Fibroblast of mammary gland (primary cell): Measurements from ENCODE around the gene LRRC58.
"Not testable (repeated sequence)": the region's sequence is repeated elsewhere in the genome, so short reads cannot be mapped to it uniquely, and the experiment has no call there.

ENCODE experiments used
- DNase-seq: peaks from one replicate; pipeline ENCODE4 v3.0.0-alpha.2; 2010; ENCODE audit warnings: low read depth
- H3K4me3 ChIP-seq: 2 replicates; pipeline ENCODE4 v1.5.1; 2011; ENCODE audit warnings: low read depth, mild to moderate bottlenecking, low read length, moderate library complexity; ENCODE audit not compliant: control insufficient read depth
- CTCF ChIP-seq: conservative IDR thresholded peaks from 2 replicates; pipeline ENCODE4 v1.5.1; 2011; ENCODE audit warnings: low read depth, low read length, inconsistent platforms; ENCODE audit not compliant: control insufficient read depth, insufficient read depth

Gene LRRC58

GRCh38 chr3:120331076-120331475 is 18.1 kb downstream of the LRRC58 start:
- DNase-seq: peak; percentile 23
- no peak for TF ChIP-seq CTCF
- H3K4me3 ChIP-seq: no peak overlapping the region

- no peak overlapping the region for H3K4me3 ChIP-seq
- DNase-seq: no peak
- no peak for TF ChIP-seq CTCF
Measured at GRCh38 chr3:120326784-120327183, 22.4 kb downstream of the LRRC58 start.

DNA sequence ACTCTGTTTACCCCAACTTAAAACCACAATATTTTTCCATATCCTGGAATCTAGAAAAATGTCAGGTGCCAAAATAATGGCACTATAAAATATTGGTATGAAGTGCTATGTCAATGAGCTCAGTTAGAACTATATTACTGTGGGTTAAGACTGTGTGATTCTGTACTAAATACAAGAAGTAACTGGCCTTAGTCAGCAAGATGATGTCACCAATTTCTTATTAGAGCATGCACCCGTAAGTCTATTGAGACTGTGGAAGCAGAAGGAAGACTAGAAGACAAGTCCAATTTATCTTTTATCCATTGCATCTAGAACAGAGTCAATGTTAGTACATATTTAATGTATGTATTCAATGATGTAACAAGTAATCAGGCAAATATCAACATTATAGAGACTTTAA is 25.0 kb downstream of the LRRC58 start:
- no peak for TF ChIP-seq CTCF
- peak; percentile 51 for DNase-seq
- no peak overlapping the region for H3K4me3 ChIP-seq

GRCh38 chr3:120323761-120324160 is 25.4 kb downstream of the LRRC58 start:
- peak; percentile 38 for DNase-seq
- H3K4me3 ChIP-seq: not testable (repeated sequence)

GRCh38 chr3:120311863-120312794 is 37.0 kb downstream of the LRRC58 start:
- DNase-seq: no peak
- TF ChIP-seq CTCF: no peak

DNA sequence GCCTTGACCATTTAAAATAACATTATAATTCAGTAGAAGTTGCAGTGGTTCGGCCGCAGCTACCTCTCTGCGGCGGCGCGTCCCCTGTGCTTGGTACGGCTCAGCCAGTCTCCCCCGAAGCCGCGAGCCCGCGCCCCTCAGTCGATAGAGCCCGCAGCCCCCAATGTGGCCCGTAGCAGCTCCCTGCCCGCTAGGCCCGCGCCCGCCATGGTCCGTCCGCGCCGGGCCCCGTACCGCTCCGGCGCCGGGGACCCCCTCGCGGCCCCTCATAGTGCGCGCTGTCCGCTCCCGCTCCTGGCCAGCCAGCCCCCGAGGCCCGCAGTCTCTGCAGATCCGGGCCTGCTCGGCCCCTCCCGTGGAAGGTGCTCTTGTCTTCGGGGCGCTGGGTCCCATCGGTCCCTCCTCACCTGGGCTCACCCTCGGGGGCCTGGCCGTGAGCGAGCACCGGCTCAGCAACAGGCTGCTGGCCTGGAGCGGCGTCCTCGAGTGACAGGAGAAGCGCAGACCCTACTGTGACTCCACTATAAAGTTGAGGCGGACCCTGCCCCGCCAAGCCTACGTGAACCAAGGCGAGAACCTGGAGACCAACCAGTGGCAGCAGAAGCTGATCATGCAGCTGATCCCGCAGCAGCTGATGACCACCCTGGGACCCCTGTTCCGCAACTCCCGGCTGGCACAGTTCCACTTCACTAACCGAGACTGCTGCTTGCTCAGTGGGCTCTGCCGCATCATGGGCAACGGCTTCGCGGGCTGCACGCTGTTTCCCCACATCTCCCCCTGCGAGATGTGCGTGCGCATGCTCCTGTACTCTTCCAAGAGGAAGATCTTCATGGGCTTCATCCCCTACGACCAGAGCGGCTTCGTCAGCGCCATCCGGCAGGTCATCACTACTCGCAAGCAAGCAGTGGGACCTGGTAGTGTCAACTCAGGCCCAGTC is 42.4 kb downstream of the LRRC58 start:
- no peak overlapping the region for H3K4me3 ChIP-seq
- TF ChIP-seq CTCF: no peak
- DNase-seq: no peak

More at GRCh38 chr3:120311863-120312794, 37.0 kb downstream of the LRRC58 start:
- no peak overlapping the region for H3K4me3 ChIP-seq

DNA sequence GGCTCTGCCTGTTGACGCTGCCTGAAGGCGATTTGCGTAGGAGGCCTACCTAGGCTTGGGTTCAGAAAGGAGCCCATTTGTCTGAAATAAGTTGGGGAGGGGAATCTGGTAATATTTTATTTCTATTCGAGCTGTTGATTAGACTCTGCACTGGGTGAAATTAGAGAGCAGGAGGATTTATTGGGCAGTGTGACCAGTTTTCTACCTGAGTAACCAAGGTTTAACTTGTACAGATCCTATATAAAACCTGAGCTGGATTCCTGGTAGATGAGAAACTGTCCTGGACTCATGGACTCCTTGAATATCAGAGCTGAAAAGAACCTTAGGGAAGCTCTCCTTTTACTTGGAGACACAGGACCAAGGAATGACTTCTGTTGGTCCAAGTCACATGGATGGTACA is 44.5 kb downstream of the LRRC58 start:
- no peak overlapping the region for H3K4me3 ChIP-seq
- no peak for TF ChIP-seq CTCF
- peak; percentile 24 for DNase-seq
